Activated naive CD8-positive, alpha-beta T cell treated with anti-CD3 and anti-CD28 coated beads for 36 hours (primary cell): ENCODE data around the gene CACNA1I. TPM values are rescaled to one million over a fixed set of nuclear protein-coding genes. Genes with fewer than 3 reads are reported as not detected.

Experiments
- DNase-seq: peaks from one replicate; pipeline ENCODE4 v3.0.0; 2021
- H3K27ac Mint-ChIP-seq: one replicate; pipeline ENCODE4 v1.8.0; 2022; ENCODE audit warnings: mild to moderate bottlenecking, moderate library complexity, mixed read lengths
- H3K27me3 Mint-ChIP-seq: one replicate; pipeline ENCODE4 v1.8.0; 2022; ENCODE audit warnings: mild to moderate bottlenecking, mixed read lengths
- H3K36me3 Mint-ChIP-seq: one replicate; pipeline ENCODE4 v1.8.0; 2021; ENCODE audit warnings: mild to moderate bottlenecking, mixed read lengths
- H3K4me1 Mint-ChIP-seq: one replicate; pipeline ENCODE4 v1.8.0; 2021; ENCODE audit warnings: mixed read lengths
- H3K4me3 Mint-ChIP-seq: one replicate; pipeline ENCODE4 v1.8.0; 2022; ENCODE audit warnings: mild to moderate bottlenecking, moderate library complexity, mixed read lengths
- H3K9me3 Mint-ChIP-seq: one replicate; pipeline ENCODE4 v1.8.0; 2022; ENCODE audit warnings: mixed read lengths
- total RNA-seq, 2 experiments: library from RNA; stranded (reverse); gene quantifications; one replicate each; pipeline ENCODE4 v1.2.3, GENCODE V29; 2021

CACNA1I gene
- total RNA-seq, 2 experiments from 2014 or later: 0.26 to 0.27 TPM

GRCh38 chr22:39682994-39683393, 112.4 kb downstream of the CACNA1I start:
- Mint-ChIP-seq H3K27ac (no peak overlapping the region), H3K27me3 (peaks cover 30% of the 10 kb centered on the region), H3K4me1 (peaks cover 2% of the 10 kb centered on the region), H3K36me3 (no peaks in the 10 kb centered on the region), H3K9me3 (no peaks in the 10 kb centered on the region), H3K4me3 (no peak overlapping the region)
- no peak for DNase-seq

GRCh38 chr22:39683639-39684038, 113.1 kb downstream of the CACNA1I start:
- H3K27ac Mint-ChIP-seq: no peak overlapping the region
- no peaks in the 10 kb centered on the region for H3K36me3 Mint-ChIP-seq
- peaks cover 35% of the 10 kb centered on the region for H3K27me3 Mint-ChIP-seq
- no peaks in the 10 kb centered on the region for H3K9me3 Mint-ChIP-seq
- DNase-seq: no peak
- peaks cover 2% of the 10 kb centered on the region for H3K4me1 Mint-ChIP-seq
- H3K4me3 Mint-ChIP-seq: no peak overlapping the region

GRCh38 chr22:39684702-39685281, 114.2 kb downstream of the CACNA1I start:
- no peaks in the 10 kb centered on the region for H3K9me3 Mint-ChIP-seq
- H3K4me1 Mint-ChIP-seq: peaks cover 2% of the 10 kb centered on the region
- peak overlapping the region; percentile 37 for H3K4me3 Mint-ChIP-seq
- H3K27ac Mint-ChIP-seq: no peak overlapping the region
- no peak for DNase-seq
- peaks cover 42% of the 10 kb centered on the region for H3K27me3 Mint-ChIP-seq
- no peaks in the 10 kb centered on the region for H3K36me3 Mint-ChIP-seq

GRCh38 chr22:39685336-39686177, 115.0 kb downstream of the CACNA1I start:
- no peaks in the 10 kb centered on the region for H3K36me3 Mint-ChIP-seq
- no peak for DNase-seq
- H3K27me3 Mint-ChIP-seq: peaks cover 50% of the 10 kb centered on the region
- H3K4me1 Mint-ChIP-seq: peaks cover 3% of the 10 kb centered on the region
- no peak overlapping the region for H3K27ac Mint-ChIP-seq
- H3K9me3 Mint-ChIP-seq: no peaks in the 10 kb centered on the region
- H3K4me3 Mint-ChIP-seq: no peak overlapping the region

GRCh38 chr22:39686178-39686620, 115.6 kb downstream of the CACNA1I start:
- peak overlapping the region; percentile 37 for H3K4me3 Mint-ChIP-seq
- H3K27me3 Mint-ChIP-seq: peaks cover 56% of the 10 kb centered on the region
- DNase-seq: no peak
- H3K9me3 Mint-ChIP-seq: no peaks in the 10 kb centered on the region
- H3K4me1 Mint-ChIP-seq: peaks cover 7% of the 10 kb centered on the region
- H3K36me3 Mint-ChIP-seq: no peaks in the 10 kb centered on the region
- H3K27ac Mint-ChIP-seq: no peak overlapping the region

- DNase-seq: no peak
These were observed 116.4 kb downstream of the CACNA1I start for GRCh38 chr22:39686776-39687525.

GRCh38 chr22:39688186-39688785, 117.7 kb downstream of the CACNA1I start:
- Mint-ChIP-seq H3K4me3 (no peak overlapping the region), H3K4me1 (peaks cover 7% of the 10 kb centered on the region), H3K9me3 (no peaks in the 10 kb centered on the region), H3K27me3 (peaks cover 72% of the 10 kb centered on the region), H3K27ac (no peak overlapping the region), H3K36me3 (no peaks in the 10 kb centered on the region)
- DNase-seq: no peak

More at GRCh38 chr22:39686776-39687525, 116.4 kb downstream of the CACNA1I start:
- Mint-ChIP-seq H3K9me3 (no peaks in the 10 kb centered on the region), H3K4me1 (peaks cover 7% of the 10 kb centered on the region), H3K27ac (no peak overlapping the region), H3K27me3 (peaks cover 62% of the 10 kb centered on the region), H3K4me3 (no peak overlapping the region), H3K36me3 (no peaks in the 10 kb centered on the region)

- H3K27me3 Mint-ChIP-seq: peaks cover 67% of the 10 kb centered on the region
- no peak for DNase-seq
- H3K36me3 Mint-ChIP-seq: no peaks in the 10 kb centered on the region
- no peak overlapping the region for H3K4me3 Mint-ChIP-seq
- H3K9me3 Mint-ChIP-seq: no peaks in the 10 kb centered on the region
- peaks cover 7% of the 10 kb centered on the region for H3K4me1 Mint-ChIP-seq
- H3K27ac Mint-ChIP-seq: no peak overlapping the region
These were observed 118.9 kb downstream of the CACNA1I start for GRCh38 chr22:39689421-39689820.

GRCh38 chr22:39690881-39691605, 120.5 kb downstream of the CACNA1I start:
- DNase-seq: peak; percentile 40
- Mint-ChIP-seq H3K27me3 (peaks cover 59% of the 10 kb centered on the region), H3K27ac (no peak overlapping the region), H3K9me3 (no peaks in the 10 kb centered on the region), H3K4me1 (peaks cover 5% of the 10 kb centered on the region), H3K36me3 (no peaks in the 10 kb centered on the region), H3K4me3 (no peak overlapping the region)

GRCh38 chr22:39693943-39694500, 123.5 kb downstream of the CACNA1I start:
- H3K9me3 Mint-ChIP-seq: no peaks in the 10 kb centered on the region
- DNase-seq: no peak
- H3K4me1 Mint-ChIP-seq: peaks cover 5% of the 10 kb centered on the region
- H3K36me3 Mint-ChIP-seq: no peaks in the 10 kb centered on the region
- peaks cover 36% of the 10 kb centered on the region for H3K27me3 Mint-ChIP-seq
- H3K4me3 Mint-ChIP-seq: no peak overlapping the region
- no peak overlapping the region for H3K27ac Mint-ChIP-seq

- H3K4me1 Mint-ChIP-seq: no peaks in the 10 kb centered on the region
- no peaks in the 10 kb centered on the region for H3K9me3 Mint-ChIP-seq
- DNase-seq: no peak
- no peaks in the 10 kb centered on the region for H3K36me3 Mint-ChIP-seq
- peaks cover 1% of the 10 kb centered on the region for H3K27me3 Mint-ChIP-seq
- no peak overlapping the region for H3K27ac Mint-ChIP-seq
- no peak overlapping the region for H3K4me3 Mint-ChIP-seq
These were observed 127.4 kb downstream of the CACNA1I start for GRCh38 chr22:39697790-39698430.

GRCh38 chr22:39699631-39700360, 129.2 kb downstream of the CACNA1I start:
- no peaks in the 10 kb centered on the region for H3K4me1 Mint-ChIP-seq
- H3K4me3 Mint-ChIP-seq: no peak overlapping the region
- H3K9me3 Mint-ChIP-seq: no peaks in the 10 kb centered on the region
- H3K36me3 Mint-ChIP-seq: no peaks in the 10 kb centered on the region
- no peaks in the 10 kb centered on the region for H3K27me3 Mint-ChIP-seq
- no peak overlapping the region for H3K27ac Mint-ChIP-seq
- no peak for DNase-seq

GRCh38 chr22:39700565-39700964, 130.0 kb downstream of the CACNA1I start:
- no peaks in the 10 kb centered on the region for H3K9me3 Mint-ChIP-seq
- no peak for DNase-seq
- H3K4me3 Mint-ChIP-seq: no peak overlapping the region

More at GRCh38 chr22:39700565-39700964, 130.0 kb downstream of the CACNA1I start:
- Mint-ChIP-seq H3K4me1 (no peaks in the 10 kb centered on the region), H3K27ac (no peak overlapping the region), H3K36me3 (no peaks in the 10 kb centered on the region), H3K27me3 (no peaks in the 10 kb centered on the region)
